ENCODE results near the gene FBF1.

The FBF1 gene

GRCh38 chr17:75894049-75894733 lies 46.7 kb downstream of the FBF1 start:
- H4K20me1 ChIP-seq (ENCODE audit: insufficient read depth), result no peaks in the 10 kb centered on the region
- 0 out of 2 replicates have a peak overlapping the region, but pooled peaks have one; percentile 12 for H3K4me2 ChIP-seq
- peaks cover 26% of the 10 kb centered on the region for H3K4me1 ChIP-seq (ENCODE audit: low read depth, poor library complexity, severe bottlenecking)
- H3K79me2 ChIP-seq (ENCODE audit: insufficient read depth, low read depth), result peaks cover 28% of the 10 kb centered on the region
- H3K9ac ChIP-seq, result no peak overlapping the region
- H2AFZ ChIP-seq (ENCODE audit: low read depth), result no peak overlapping the region
- no peak overlapping the region for H3K27ac ChIP-seq
- H3K27me3 ChIP-seq (ENCODE audit: insufficient read depth, low read depth), result no peaks in the 10 kb centered on the region
- TF ChIP-seq CTCF (conservative IDR thresholded peaks at IDR 0.05; ENCODE audit: low read depth, low read length), result no peak
- no peak overlapping the region for H3K4me3 ChIP-seq (IDR thresholded peaks at IDR 0.05; ENCODE audit: insufficient read depth, low read depth, low read length)
- H3K36me3 ChIP-seq (ENCODE audit: insufficient read depth), result no peaks in the 10 kb centered on the region

GRCh38 chr17:75893305-75894048 lies 47.4 kb downstream of the FBF1 start:
- H3K4me2 ChIP-seq, result no peak overlapping the region
- no peaks in the 10 kb centered on the region for H3K36me3 ChIP-seq (ENCODE audit: insufficient read depth)
- H3K27me3 ChIP-seq (ENCODE audit: insufficient read depth, low read depth), result no peaks in the 10 kb centered on the region
- no peak overlapping the region for H2AFZ ChIP-seq (ENCODE audit: low read depth)
- H3K4me1 ChIP-seq (ENCODE audit: low read depth, poor library complexity, severe bottlenecking), result peaks cover 26% of the 10 kb centered on the region
- H3K9ac ChIP-seq, result no peak overlapping the region
- no peak for TF ChIP-seq CTCF (conservative IDR thresholded peaks at IDR 0.05; ENCODE audit: low read depth, low read length)
- H3K27ac ChIP-seq, result no peak overlapping the region
- peaks cover 28% of the 10 kb centered on the region for H3K79me2 ChIP-seq (ENCODE audit: insufficient read depth, low read depth)
- no peak overlapping the region for H3K4me3 ChIP-seq (IDR thresholded peaks at IDR 0.05; ENCODE audit: insufficient read depth, low read depth, low read length)
- H4K20me1 ChIP-seq (ENCODE audit: insufficient read depth), result no peaks in the 10 kb centered on the region

GRCh38 chr17:75892556-75893224 lies 48.2 kb downstream of the FBF1 start:
- H3K4me3 ChIP-seq (IDR thresholded peaks at IDR 0.05; ENCODE audit: insufficient read depth, low read depth, low read length), result no peak overlapping the region
- no peaks in the 10 kb centered on the region for H3K27me3 ChIP-seq (ENCODE audit: insufficient read depth, low read depth)
- H3K4me1 ChIP-seq (ENCODE audit: low read depth, poor library complexity, severe bottlenecking), result peaks cover 26% of the 10 kb centered on the region
- TF ChIP-seq CTCF (conservative IDR thresholded peaks at IDR 0.05; ENCODE audit: low read depth, low read length), result no peak
- H3K36me3 ChIP-seq (ENCODE audit: insufficient read depth), result no peaks in the 10 kb centered on the region
- H2AFZ ChIP-seq (ENCODE audit: low read depth), result no peak overlapping the region
- no peak overlapping the region for H3K9ac ChIP-seq
- H3K27ac ChIP-seq, result no peak overlapping the region
- H3K4me2 ChIP-seq, result no peak overlapping the region
- peaks cover 28% of the 10 kb centered on the region for H3K79me2 ChIP-seq (ENCODE audit: insufficient read depth, low read depth)
- H4K20me1 ChIP-seq (ENCODE audit: insufficient read depth), result no peaks in the 10 kb centered on the region

GRCh38 chr17:75891605-75892555 lies 49.0 kb downstream of the FBF1 start:
- H3K9ac ChIP-seq, result no peak overlapping the region
- H3K4me1 ChIP-seq (ENCODE audit: low read depth, poor library complexity, severe bottlenecking), result peaks cover 20% of the 10 kb centered on the region
- H3K79me2 ChIP-seq (ENCODE audit: insufficient read depth, low read depth), result peaks cover 28% of the 10 kb centered on the region
- no peaks in the 10 kb centered on the region for H3K27me3 ChIP-seq (ENCODE audit: insufficient read depth, low read depth)
- no peak for TF ChIP-seq CTCF (conservative IDR thresholded peaks at IDR 0.05; ENCODE audit: low read depth, low read length)
- no peak overlapping the region for H3K4me2 ChIP-seq
- H3K4me3 ChIP-seq (IDR thresholded peaks at IDR 0.05; ENCODE audit: insufficient read depth, low read depth, low read length), result no peak overlapping the region
- H4K20me1 ChIP-seq (ENCODE audit: insufficient read depth), result no peaks in the 10 kb centered on the region
- no peaks in the 10 kb centered on the region for H3K36me3 ChIP-seq (ENCODE audit: insufficient read depth)
- H2AFZ ChIP-seq (ENCODE audit: low read depth), result no peak overlapping the region
- no peak overlapping the region for H3K27ac ChIP-seq
